ENCODE results near the gene PAX8. TPM values are rescaled to one million over a fixed set of nuclear protein-coding genes. Genes with fewer than 3 reads are reported as not detected.

PAX8 gene
- total RNA-seq, 4 donors from 2014 or later, result 0.58 to 2.1 (median 1.1) TPM

DNA sequence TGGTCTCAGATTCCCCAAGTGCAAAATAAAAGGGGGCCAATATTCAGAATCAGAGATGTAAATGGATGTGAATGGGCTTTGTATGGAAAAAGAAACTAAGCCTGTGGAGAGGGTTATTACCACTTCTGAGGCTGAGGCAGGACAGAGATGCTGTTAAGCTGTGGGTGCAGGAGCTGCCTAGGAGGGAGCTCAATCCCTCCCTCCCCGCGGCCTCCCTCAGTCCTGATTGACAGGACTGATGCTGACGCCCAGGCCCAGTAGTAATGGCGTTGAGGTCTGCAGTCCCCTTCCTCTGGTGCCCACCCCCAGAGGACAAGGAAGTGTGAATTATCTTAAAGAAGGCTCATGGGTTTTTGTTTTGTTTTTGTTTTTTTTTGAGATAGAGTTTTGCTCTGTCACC, 64.6 kb downstream of the PAX8 start:
- Histone ChIP-seq H3K27ac (replicated peaks in 1 of 4) (no peak overlapping the region), H3K4me1 (peaks cover 38 to 68% (median 63%) of the 10 kb centered on the region in 4 donors), H3K36me3 (no peaks in the 10 kb centered on the region), H3K27me3 (no peaks in the 10 kb centered on the region), H3K9me3 (no peaks in the 10 kb centered on the region), H3K4me3 (no peak overlapping the region)
- TF ChIP-seq POLR2AphosphoS5 (IDR thresholded peaks at IDR 0.05) (no peak), EP300 (IDR thresholded peaks at IDR 0.05) (no peak), POLR2A (IDR thresholded peaks at IDR 0.05; ENCODE audit: low read depth) (no peak)
- TF ChIP-seq, protein P1, sequence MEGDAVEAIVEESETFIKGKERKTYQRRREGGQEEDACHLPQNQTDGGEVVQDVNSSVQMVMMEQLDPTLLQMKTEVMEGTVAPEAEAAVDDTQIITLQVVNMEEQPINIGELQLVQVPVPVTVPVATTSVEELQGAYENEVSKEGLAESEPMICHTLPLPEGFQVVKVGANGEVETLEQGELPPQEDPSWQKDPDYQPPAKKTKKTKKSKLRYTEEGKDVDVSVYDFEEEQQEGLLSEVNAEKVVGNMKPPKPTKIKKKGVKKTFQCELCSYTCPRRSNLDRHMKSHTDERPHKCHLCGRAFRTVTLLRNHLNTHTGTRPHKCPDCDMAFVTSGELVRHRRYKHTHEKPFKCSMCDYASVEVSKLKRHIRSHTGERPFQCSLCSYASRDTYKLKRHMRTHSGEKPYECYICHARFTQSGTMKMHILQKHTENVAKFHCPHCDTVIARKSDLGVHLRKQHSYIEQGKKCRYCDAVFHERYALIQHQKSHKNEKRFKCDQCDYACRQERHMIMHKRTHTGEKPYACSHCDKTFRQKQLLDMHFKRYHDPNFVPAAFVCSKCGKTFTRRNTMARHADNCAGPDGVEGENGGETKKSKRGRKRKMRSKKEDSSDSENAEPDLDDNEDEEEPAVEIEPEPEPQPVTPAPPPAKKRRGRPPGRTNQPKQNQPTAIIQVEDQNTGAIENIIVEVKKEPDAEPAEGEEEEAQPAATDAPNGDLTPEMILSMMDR (IDR thresholded peaks at IDR 0.05), result no peak
- intact Hi-C loops (cut with DNase I), result no loop called here
- 78% methylated on average over 4 of the region's 4 CpGs for WGBS
- DNase-seq (ENCODE audit: extremely low spot score), result no peak

DNA sequence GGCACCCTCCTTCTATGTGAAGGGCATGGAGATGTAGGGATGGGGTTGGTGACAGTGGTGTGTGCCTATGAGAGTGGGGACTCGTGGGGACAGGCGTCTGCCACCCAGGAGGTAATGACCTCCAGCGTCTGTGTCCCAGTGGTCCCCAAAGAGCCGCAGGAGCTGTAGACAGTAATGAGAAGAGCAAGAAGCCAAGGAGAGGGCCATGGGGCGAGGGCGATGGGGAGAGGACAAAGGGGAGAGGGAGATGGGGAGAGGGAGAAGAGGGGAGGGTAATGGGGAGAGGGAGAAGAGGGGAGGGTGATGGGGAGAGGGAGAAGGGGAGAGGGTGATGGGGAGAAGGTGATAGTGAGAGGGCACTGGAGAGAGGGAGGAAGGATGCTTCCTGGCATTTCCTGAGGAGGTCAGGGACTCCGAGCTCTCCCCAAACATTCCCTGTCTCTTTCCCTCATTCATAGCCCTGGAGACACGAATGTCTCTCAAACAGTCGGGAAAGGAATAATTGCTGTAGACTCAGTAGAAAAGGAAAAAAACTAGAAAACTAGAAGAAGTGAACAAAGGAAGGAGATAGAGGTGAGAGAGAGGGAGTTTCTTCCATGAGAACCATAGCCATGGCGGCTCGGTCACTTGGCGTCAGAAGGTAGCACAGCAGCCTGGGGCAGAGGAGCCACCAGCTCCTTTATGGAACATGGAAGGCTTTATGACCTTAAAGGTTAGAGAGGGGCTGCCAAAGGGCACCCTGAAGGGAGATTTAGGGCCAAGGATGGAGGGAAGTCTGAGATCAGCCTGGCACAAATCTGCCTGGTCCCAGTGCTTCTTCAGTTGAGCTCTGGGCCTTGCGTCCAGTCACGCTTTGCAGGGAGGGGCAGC, 65.4 kb downstream of the PAX8 start:
- DNase-seq (ENCODE audit: extremely low spot score), result no peak
- no peak overlapping the region for H3K4me3 ChIP-seq
- no peaks in the 10 kb centered on the region for H3K9me3 ChIP-seq
- intact Hi-C loops (cut with DNase I), result no loop called here
- TF ChIP-seq, protein P1 (IDR thresholded peaks at IDR 0.05), result no peak
- no peak for TF ChIP-seq POLR2A (IDR thresholded peaks at IDR 0.05; ENCODE audit: low read depth)
- TF ChIP-seq POLR2AphosphoS5 (IDR thresholded peaks at IDR 0.05), result no peak
- no peak for TF ChIP-seq EP300 (IDR thresholded peaks at IDR 0.05)
- no peaks in the 10 kb centered on the region for H3K36me3 ChIP-seq
- peak overlapping the region; percentile 60 to 68 (median 66) for H3K27ac ChIP-seq (replicated peaks in 1 of 4)
- 95% methylated on average over 12 of the region's 14 CpGs for WGBS
- H3K4me1 ChIP-seq, result peaks cover 32 to 64% (median 60%) of the 10 kb centered on the region in 4 donors
- no peaks in the 10 kb centered on the region for H3K27me3 ChIP-seq

DNA sequence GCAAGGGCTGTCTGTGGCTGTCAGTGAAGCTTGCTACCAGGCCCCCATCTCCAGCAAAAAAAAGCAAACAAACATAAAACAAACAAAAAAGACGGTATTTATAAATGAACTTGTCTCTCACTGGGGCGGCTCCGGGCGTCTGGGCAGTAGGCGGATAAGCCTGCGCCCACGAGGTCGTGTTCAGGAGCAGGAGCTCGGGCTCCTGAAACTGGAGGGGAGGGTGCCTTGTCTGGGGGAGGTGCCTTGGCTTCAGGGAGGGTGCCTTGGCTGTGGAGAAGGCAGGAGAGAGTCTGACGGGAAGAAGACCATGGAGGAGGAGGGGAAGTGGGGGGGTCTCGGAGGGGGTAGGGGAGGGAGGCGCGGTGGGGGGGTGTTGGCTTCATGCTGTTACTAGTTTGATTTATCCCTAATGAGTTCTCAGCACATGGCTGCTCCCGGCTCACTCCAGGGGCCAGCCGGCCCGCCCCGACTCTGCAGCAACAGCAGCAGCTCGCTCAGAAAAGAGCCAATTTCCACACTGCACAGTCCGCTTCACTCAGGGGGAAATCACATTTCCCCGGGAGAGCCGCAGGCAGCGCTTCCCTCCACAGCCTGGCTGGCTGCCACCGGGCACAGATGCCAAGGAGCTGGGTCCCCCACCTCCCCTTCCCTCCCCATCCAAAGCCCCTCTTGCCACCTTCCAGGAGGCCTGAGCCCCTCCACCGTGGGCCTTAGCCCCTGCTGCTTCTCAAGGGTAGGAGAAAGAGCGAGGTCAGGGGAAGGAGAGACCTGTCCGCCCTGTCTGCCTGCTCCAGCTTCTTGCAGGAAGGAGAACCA, 66.3 kb downstream of the PAX8 start:
- no peak for DNase-seq (ENCODE audit: extremely low spot score)
- intact Hi-C loops (cut with DNase I), result no loop called here
- Histone ChIP-seq H3K36me3 (no peaks in the 10 kb centered on the region), H3K4me1 (peaks cover 27 to 56% (median 52%) of the 10 kb centered on the region in 4 donors), H3K27ac (replicated peaks in 1 of 4) (peak overlapping the region; percentile 60 to 68 (median 66)), H3K9me3 (no peaks in the 10 kb centered on the region), H3K27me3 (no peaks in the 10 kb centered on the region), H3K4me3 (peak overlapping the region; percentile 9 to 24 (median 15))
- TF ChIP-seq POLR2A (IDR thresholded peaks at IDR 0.05; ENCODE audit: low read depth) (no peak), POLR2AphosphoS5 (IDR thresholded peaks at IDR 0.05) (peak in 1 of 2 donors; percentile 8)
- WGBS, result 20% methylated on average over 21 of the region's 26 CpGs

DNA sequence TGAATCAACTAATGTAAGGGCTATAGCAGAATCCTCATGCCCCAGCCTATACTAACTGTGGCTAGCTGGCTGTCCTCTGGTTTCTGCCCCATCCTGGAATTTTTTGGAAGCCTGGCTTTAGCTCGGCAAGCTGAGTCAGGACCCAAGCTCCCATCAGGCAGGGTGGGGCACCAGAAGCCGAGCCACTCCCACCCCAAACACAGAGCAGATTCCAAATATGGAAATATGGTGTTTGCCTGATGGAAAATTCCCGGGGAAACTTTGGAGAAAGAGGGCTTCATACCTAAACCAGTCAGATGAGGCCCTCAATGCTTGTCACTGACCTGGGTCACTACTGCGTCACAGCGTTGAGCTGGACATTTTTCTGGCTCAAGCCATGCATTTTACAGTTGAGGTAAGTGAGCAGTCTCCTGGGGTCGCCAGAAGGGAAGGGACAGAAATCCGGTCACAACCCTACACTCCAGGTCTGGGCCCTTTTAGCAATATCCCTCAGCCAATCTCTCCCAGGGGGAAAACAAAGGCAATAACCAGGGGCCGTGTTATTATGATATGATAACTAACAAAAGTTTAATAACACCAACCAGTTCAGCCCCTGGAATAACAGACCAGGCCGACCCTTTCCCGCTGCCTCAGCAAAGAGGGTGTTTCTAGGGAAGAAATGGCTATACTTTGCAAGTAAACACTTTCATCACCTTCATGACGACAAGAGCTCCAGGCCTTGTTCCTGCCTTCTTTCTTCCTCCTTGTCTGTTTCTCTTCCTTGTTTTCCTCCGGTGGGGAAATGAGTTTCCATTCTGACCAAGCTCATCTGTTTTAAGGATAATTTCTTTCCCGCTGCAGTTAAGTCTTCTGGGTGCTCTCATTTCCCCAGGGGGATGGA, 67.3 kb downstream of the PAX8 start:
- Histone ChIP-seq H3K4me3 (peak overlapping the region in 3 of 4 donors; percentile 9 to 13 (median 12)), H3K9me3 (no peaks in the 10 kb centered on the region), H3K27me3 (no peaks in the 10 kb centered on the region), H3K4me1 (peaks cover 27 to 46% (median 43%) of the 10 kb centered on the region in 4 donors), H3K36me3 (no peaks in the 10 kb centered on the region), H3K27ac (replicated peaks in 1 of 4) (peak overlapping the region; percentile 60 to 68 (median 66))
- intact Hi-C loops (cut with DNase I), result no loop called here
- TF ChIP-seq POLR2AphosphoS5 (IDR thresholded peaks at IDR 0.05) (peak; percentile 19 to 35), POLR2A (IDR thresholded peaks at IDR 0.05; ENCODE audit: low read depth) (no peak)
- DNase-seq (ENCODE audit: extremely low spot score), result no peak
- 60% methylated on average over 12 of the region's 13 CpGs for WGBS

DNA sequence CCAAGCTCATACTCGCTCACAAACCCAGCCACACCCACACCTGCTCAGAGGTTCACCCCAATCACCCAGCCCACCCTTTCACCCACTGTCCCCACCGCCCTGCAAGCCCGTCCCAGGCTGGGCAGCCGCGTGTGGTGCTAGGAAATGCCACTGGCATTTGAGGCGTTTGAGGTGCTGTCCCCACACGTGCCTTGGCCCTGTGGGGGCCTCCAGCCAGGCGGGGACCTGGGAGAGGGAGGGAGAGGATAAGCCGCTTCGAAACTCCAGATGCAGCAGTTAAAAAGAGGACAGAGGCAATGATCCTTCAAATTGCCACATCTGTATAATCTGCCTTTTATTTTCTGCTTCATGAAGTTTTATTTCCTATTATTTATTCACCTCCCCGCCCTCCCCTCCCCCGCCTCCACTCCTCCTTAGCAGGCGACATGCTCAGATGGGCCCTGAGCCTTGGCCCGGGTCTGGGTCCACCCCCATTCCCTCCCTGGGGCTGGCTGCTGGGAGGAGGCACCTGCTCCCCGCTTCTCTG, 69.0 kb downstream of the PAX8 start:
- H3K27ac ChIP-seq (replicated peaks in 1 of 4), result peak overlapping the region in 2 of 4 donors; percentile 50 to 61
- H3K27me3 ChIP-seq, result no peaks in the 10 kb centered on the region
- H3K4me3 ChIP-seq, result no peak overlapping the region
- WGBS, result 76% methylated on average over 15 of the region's 15 CpGs
- TF ChIP-seq POLR2A (IDR thresholded peaks at IDR 0.05; ENCODE audit: low read depth), result no peak
- no peak for TF ChIP-seq POLR2AphosphoS5 (IDR thresholded peaks at IDR 0.05)
- TF ChIP-seq, protein P1 (IDR thresholded peaks at IDR 0.05), result no peak
- TF ChIP-seq EP300 (IDR thresholded peaks at IDR 0.05), result no peak
- no peak for DNase-seq (ENCODE audit: extremely low spot score)
- H3K36me3 ChIP-seq, result no peaks in the 10 kb centered on the region
- peaks cover 27 to 46% (median 41%) of the 10 kb centered on the region in 4 donors for H3K4me1 ChIP-seq
- intact Hi-C loops (cut with DNase I), result no loop called here
- no peaks in the 10 kb centered on the region for H3K9me3 ChIP-seq
